IMR-90 (cell line): Measurements from ENCODE around the gene SLC9A5. TPM values are rescaled to one million over a fixed set of nuclear protein-coding genes. Genes with fewer than 3 reads are reported as not detected.

Experiments used
- ATAC-seq: fragments of 200-7000 bp; cut with Tn5 transposase; 2 replicates; pipeline ENCODE4 v1.9.1; 2020; ENCODE audit warnings: low read depth, mild to moderate bottlenecking, moderate library complexity
- BruUV-seq: library from RNA; stranded (reverse); fragments of 400-500 nt; replicated peaks from 2 replicates; lab custom pipeline; 2021; lab: Mats Ljungman, UMichigan
- CTCF ChIA-PET: fragments of 300-600 bp; formaldehyde crosslinking; extraction: SDS; loops from one replicate; lab custom pipeline; 2021; ENCODE audit warnings: antibody characterized with exemption; lab: Yijun Ruan, JAX
- POLR2A ChIA-PET: fragments of 300-600 bp; sonication (Branson Sonifier 250); formaldehyde crosslinking; loops from one replicate; lab custom pipeline; 2022; ENCODE audit warnings: antibody characterized with exemption; ENCODE audit not compliant: unreplicated experiment; lab: Charles Lee
- DNase-seq: peaks from one replicate; pipeline ENCODE4 v3.0.0; 2013
- H2AFZ ChIP-seq: replicated peaks from 2 replicates; pipeline ENCODE3; 2013; ENCODE audit warnings: low read length, mild to moderate bottlenecking; ENCODE audit not compliant: poor library complexity
- H2AK5ac ChIP-seq: 2 replicates; pipeline ENCODE4 v1.6.1; 2013; ENCODE audit warnings: low read depth, low read length, inconsistent platforms
- H2AK9ac ChIP-seq: replicated peaks from 2 replicates; pipeline ENCODE3; 2013; ENCODE audit warnings: mild to moderate bottlenecking, low read depth, low read length, moderate library complexity; ENCODE audit not compliant: poor library complexity
- H2BK120ac ChIP-seq: 2 replicates; pipeline ENCODE4 v1.6.1; 2013; ENCODE audit warnings: low read depth, low read length, inconsistent platforms
- H2BK15ac ChIP-seq: 3 replicates; pipeline ENCODE4 v1.6.1; 2013; ENCODE audit warnings: low read depth, low read length, inconsistent platforms
- H2BK20ac ChIP-seq: 2 replicates; pipeline ENCODE4 v1.6.1; 2013; ENCODE audit warnings: low read depth, mild to moderate bottlenecking, inconsistent platforms, low read length, moderate library complexity
- H2BK5ac ChIP-seq: 2 replicates; pipeline ENCODE4 v1.6.1; 2013; ENCODE audit warnings: mild to moderate bottlenecking, low read depth, low read length, inconsistent platforms; ENCODE audit not compliant: poor library complexity, severe bottlenecking
- H3K14ac ChIP-seq: replicated peaks from 2 replicates; pipeline ENCODE4 v1.6.1; 2013; ENCODE audit warnings: low read depth, low read length, inconsistent platforms
- H3K18ac ChIP-seq: 2 replicates; pipeline ENCODE4 v1.6.1; 2013; ENCODE audit warnings: low read depth, low read length, control low read depth
- H3K23ac ChIP-seq: 2 replicates; pipeline ENCODE4 v1.6.1; 2013; ENCODE audit warnings: low read depth, low read length, inconsistent platforms
- H3K27ac ChIP-seq: 2 replicates; pipeline ENCODE4 v1.5.1; 2013; ENCODE audit warnings: mild to moderate bottlenecking, control low read depth, low read length; ENCODE audit not compliant: insufficient read depth
- H3K27me3 ChIP-seq: 2 replicates; pipeline ENCODE4 v1.6.1; 2013; ENCODE audit warnings: low read length; ENCODE audit not compliant: control insufficient read depth, insufficient read depth
- H3K36me3 ChIP-seq: 2 replicates; pipeline ENCODE4 v1.6.1; 2013; ENCODE audit warnings: low read length, mixed read lengths; ENCODE audit not compliant: control insufficient read depth, insufficient read depth
- H3K4ac ChIP-seq: 2 replicates; pipeline ENCODE4 v1.6.1; 2013; ENCODE audit warnings: low read depth, low read length, inconsistent platforms
- H3K4me1 ChIP-seq: 2 replicates; pipeline ENCODE4 v1.6.1; 2013; ENCODE audit warnings: low read length, mixed read lengths; ENCODE audit not compliant: control insufficient read depth, insufficient read depth
- H3K4me2 ChIP-seq: 2 replicates; pipeline ENCODE4 v1.6.1; 2013; ENCODE audit warnings: low read depth, mild to moderate bottlenecking, control low read depth, low read length, moderate library complexity
- H3K4me3 ChIP-seq: 2 replicates; pipeline ENCODE4 v1.5.1; 2013; ENCODE audit warnings: low read depth, mild to moderate bottlenecking, control low read depth, low read length, moderate library complexity; ENCODE audit not compliant: insufficient read depth
- H3K56ac ChIP-seq: 2 replicates; pipeline ENCODE4 v1.6.1; 2013; ENCODE audit warnings: low read length, inconsistent platforms; ENCODE audit not compliant: insufficient read depth; ENCODE audit errors: extremely low read depth
- H3K79me1 ChIP-seq, 2 experiments: 2 replicates each; pipeline ENCODE4 v1.6.1; 2013; ENCODE audit warnings: low read length in 2 of 2, inconsistent platforms in 1 of 2, low read depth in 1 of 2
- H3K9ac ChIP-seq: 2 replicates; pipeline ENCODE4 v1.6.1; 2013; ENCODE audit warnings: low read depth, low read length, control low read depth
- H3K9me1 ChIP-seq: 2 replicates; pipeline ENCODE4 v1.6.1; 2013; ENCODE audit warnings: low read length, inconsistent platforms; ENCODE audit not compliant: insufficient read depth
- H3K9me3 ChIP-seq: 2 replicates; pipeline ENCODE4 v1.6.1; 2013; ENCODE audit warnings: low read length; ENCODE audit not compliant: control insufficient read depth, insufficient read depth
- H4K20me1 ChIP-seq: 2 replicates; pipeline ENCODE4 v1.6.1; 2013; ENCODE audit warnings: low read length, inconsistent platforms; ENCODE audit not compliant: insufficient read depth
- H4K5ac ChIP-seq: 2 replicates; pipeline ENCODE4 v1.6.1; 2013; ENCODE audit warnings: mild to moderate bottlenecking, low read depth, low read length, control low read depth
- H4K8ac ChIP-seq, 2 experiments: 2 replicates each; pipeline ENCODE4 v1.6.1; 2013; ENCODE audit warnings: low read depth in 2 of 2, low read length in 2 of 2, control low read depth in 1 of 2, inconsistent platforms in 1 of 2
- H4K91ac ChIP-seq: 2 replicates; pipeline ENCODE4 v1.6.1; 2013; ENCODE audit warnings: low read depth, low read length, inconsistent platforms; ENCODE audit not compliant: insufficient read depth
- BHLHE40 ChIP-seq: fragments of 150-350 bp; IDR thresholded peaks from 2 replicates; pipeline ENCODE4 v1.6.1; 2016; ENCODE audit warnings: mild to moderate bottlenecking, low read depth, low read length
- CEBPB ChIP-seq: IDR thresholded peaks from 2 replicates; pipeline ENCODE4 v1.6.1; 2012; ENCODE audit warnings: low read depth, low read length, improper control_type of control experiment
- CHD1 ChIP-seq: IDR thresholded peaks from 2 replicates; pipeline ENCODE4 v1.6.1; 2012; ENCODE audit warnings: low read depth, low read length, improper control_type of control experiment
- CTCF ChIP-seq: conservative IDR thresholded peaks from 2 replicates; pipeline ENCODE4 v1.5.1; 2012; ENCODE audit warnings: mild to moderate bottlenecking, low read depth, low read length, improper control_type of control experiment
- FOS ChIP-seq: fragments of 150-350 bp; IDR thresholded peaks from 2 replicates; pipeline ENCODE4 v1.6.1; 2016; ENCODE audit warnings: low read depth, low read length
- MAFK ChIP-seq: IDR thresholded peaks from 2 replicates; pipeline ENCODE4 v1.6.1; 2012; ENCODE audit warnings: low read depth, low read length, improper control_type of control experiment
- MAZ ChIP-seq: IDR thresholded peaks from 2 replicates; pipeline ENCODE4 v1.6.1; 2012; ENCODE audit warnings: low read depth, mild to moderate bottlenecking, low read length, improper control_type of control experiment, moderate library complexity, borderline replicate concordance
- NFE2L2 ChIP-seq: fragments of 150-350 bp; IDR thresholded peaks from 2 replicates; pipeline ENCODE4 v1.6.1; 2016; ENCODE audit warnings: low read depth, mild to moderate bottlenecking, low read length
- POLR2A ChIP-seq: IDR thresholded peaks from 2 replicates; pipeline ENCODE4 v1.6.1; 2012; ENCODE audit warnings: mild to moderate bottlenecking, low read depth, low read length
- RAD21 ChIP-seq: IDR thresholded peaks from 2 replicates; pipeline ENCODE4 v1.6.1; 2012; ENCODE audit warnings: low read length, improper control_type of control experiment
- RCOR1 ChIP-seq: IDR thresholded peaks from 2 replicates; pipeline ENCODE4 v1.6.1; 2012; ENCODE audit warnings: mild to moderate bottlenecking, low read length, improper control_type of control experiment; ENCODE audit not compliant: insufficient replicate concordance
- RFX5 ChIP-seq: IDR thresholded peaks from 2 replicates; pipeline ENCODE4 v1.8.0; 2012; ENCODE audit warnings: low read depth, mild to moderate bottlenecking, low read length, moderate library complexity
- USF2 ChIP-seq: fragments of 150-350 bp; IDR thresholded peaks from 2 replicates; pipeline ENCODE4 v1.6.1; 2017; ENCODE audit warnings: mild to moderate bottlenecking, antibody characterized with exemption, low read length, low read depth
- WGBS, 2 experiments: methylation state at CpG; one replicate each; pipeline versions ENCODE4 v1.1.5 to v1.1.7; 2013; ENCODE audit warnings: missing lambda C conversion rate in 2 of 2; ENCODE audit not compliant: insufficient read length in 1 of 2; ENCODE audit errors: extremely low coverage in 2 of 2; 5-methylcytosine and 5-hydroxymethylcytosine counted together
- dilution Hi-C: fragments of 300-500 bp; cut with HindIII; formaldehyde crosslinking; loops from one replicate; pipeline ENCODE4 v1.14.3; 2018; ENCODE audit warnings: low sequenced_read_pairs; ENCODE audit not compliant: unreplicated experiment
- in situ Hi-C: fragments of 300-500 bp; cut with MboI; formaldehyde crosslinking; loops from 3 replicates; pipeline ENCODE4 v1.14.3; 2019; ENCODE audit warnings: low sequenced_read_pairs, inconsistent platforms, mixed read lengths
- intact Hi-C: fragments of 100-400 bp; cut with micrococcal nuclease; formaldehyde crosslinking; loops from 2 replicates; pipeline ENCODE4 v1.10.0; 2022
- polyA plus RNA-seq, 3 experiments: library from polyadenylated mRNA; depleted of rRNA; stranded (reverse); fragments of >200 nt; gene quantifications; 2 replicates each; pipeline ENCODE4 v1.2.3, GENCODE V29; 2012; ENCODE audit warnings: low replicate concordance in 1 of 3
- total RNA-seq: library from RNA; depleted of rRNA; stranded (reverse); fragments of >200 nt; gene quantifications from 2 replicates; pipeline ENCODE4 v1.2.3, GENCODE V29; 2012
- TF ChIP-seq, protein P1 (sequence below): fragments of 150-350 bp; IDR thresholded peaks from 2 replicates; pipeline ENCODE4 v1.6.1; 2016; ENCODE audit warnings: low read depth, mild to moderate bottlenecking, low read length, moderate library complexity, borderline replicate concordance

The SLC9A5 gene
- total and polyA plus RNA-seq, 2 of the 4 experiments (the other 2 are of a cell fraction), result 1.8 to 5.7 TPM

DNA sequence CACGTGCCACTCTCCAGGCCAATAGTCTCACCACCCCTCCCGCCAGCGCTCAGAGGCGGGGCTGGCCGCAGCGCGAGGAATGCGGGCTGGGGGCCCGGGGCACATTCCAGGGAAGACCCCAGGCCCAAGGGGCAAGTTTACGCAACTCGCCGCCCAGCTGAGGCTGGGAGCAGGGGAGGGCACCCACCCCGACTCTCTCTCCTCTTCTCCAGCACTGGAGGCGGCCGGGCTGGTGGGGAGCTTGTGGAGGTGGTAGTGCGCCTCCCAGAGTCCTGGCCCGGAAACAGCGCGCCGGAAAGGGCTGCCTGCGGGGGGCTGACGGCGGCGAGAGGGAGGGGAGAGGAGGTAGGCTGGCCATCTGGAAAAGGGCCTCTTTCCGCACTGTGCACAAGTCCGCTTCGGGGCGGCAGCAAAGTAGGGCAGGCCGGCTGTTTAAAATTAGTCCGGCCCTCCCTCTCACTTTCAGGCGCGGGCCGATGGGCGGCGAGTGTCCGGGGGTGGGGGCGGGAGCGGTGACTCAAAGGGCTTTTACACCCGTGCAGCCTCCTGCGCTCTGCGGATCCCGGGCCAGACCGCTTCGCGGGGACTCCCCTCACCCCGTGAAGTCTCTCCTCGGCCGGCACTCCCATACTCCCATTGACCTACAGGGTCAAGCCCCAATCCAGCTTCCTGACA, 2.6 kb upstream of the SLC9A5 start:
- no peaks in the 10 kb centered on the region for H3K36me3 ChIP-seq
- CTCF ChIA-PET, result interaction anchor here (2.3 kb wide), 1 partner anchor 14 kb away, joined by 5 read pairs; no protein-coding TSS in a partner anchor
- no peaks in the 10 kb centered on the region for H3K27me3 ChIP-seq
- H2AK9ac ChIP-seq, result peak overlapping the region; percentile 97
- H3K27ac ChIP-seq, result peak overlapping the region; percentile 88
- H3K9me1 ChIP-seq, result peaks cover 33% of the 10 kb centered on the region
- peak overlapping the region; percentile 99 for H2AK5ac ChIP-seq
- peak overlapping the region; percentile 90 for H2AFZ ChIP-seq
- H4K8ac ChIP-seq, result peak overlapping the region; percentile 61 to 94
- peak overlapping the region; percentile 15; the same call in 1 of the 2 replicates for H4K5ac ChIP-seq
- H2BK5ac ChIP-seq, result peak overlapping the region; percentile 87
- in situ Hi-C loops, result no loop called here
- H2BK15ac ChIP-seq, result peak overlapping the region; percentile 26; the same call in 1 of the 3 replicates
- H4K91ac ChIP-seq, result peak overlapping the region; percentile 88; the same call in 1 of the 2 replicates
- H3K14ac ChIP-seq, result peak overlapping the region; percentile 64
- peaks cover 22 to 71% of the 10 kb centered on the region in 2 experiments; a peak in 3 of 4 replicates for H3K79me1 ChIP-seq
- peak overlapping the region; percentile 80 for H3K56ac ChIP-seq
- BruUV-seq, result no TSS peak
- H2BK120ac ChIP-seq, result peak overlapping the region; percentile 64; the same call in 1 of the 2 replicates
- no peaks in the 10 kb centered on the region; the same call in 1 of the 2 replicates for H4K20me1 ChIP-seq
- peak overlapping the region; percentile 92; the same call in 1 of the 2 replicates for H3K23ac ChIP-seq
- peaks cover 49% of the 10 kb centered on the region for H3K4me1 ChIP-seq
- intact Hi-C loops, result loop anchor here (1.0 to 5.0 kb wide), 2 partner anchors 19 to 146 kb away; partner anchors contain the start of genes TMEM208 and TPPP3
- 0% methylated on average over 10 of the region's 48 CpGs; no CpG with 5 or more reads in 1 of the 2 experiments for WGBS, 2 experiments
- H3K9ac ChIP-seq, result peak overlapping the region; percentile 52
- peak overlapping the region; percentile 89 for H3K4me3 ChIP-seq
- no peaks in the 10 kb centered on the region for H3K9me3 ChIP-seq
- H2BK20ac ChIP-seq, result no peak overlapping the region
- peak; percentile 43 for ATAC-seq
- peak overlapping the region; percentile 69 for H3K4me2 ChIP-seq
- POLR2A ChIA-PET, result no interaction called here
- peak overlapping the region; percentile 7; the same call in 1 of the 2 replicates for H3K18ac ChIP-seq
- dilution Hi-C loops, result no loop called here
- peak overlapping the region; percentile 96 for H3K4ac ChIP-seq
- peak; percentile 85 for DNase-seq
- TF ChIP-seq RAD21 (peak; percentile 34), USF2 (no peak; the same call in 1 of the 2 replicates), POLR2A (peak; percentile 39; the same call in 1 of the 2 replicates), FOS (no peak), NFE2L2 (no peak), MAFK (no peak), BHLHE40 (peak; percentile 78), CEBPB (peak; percentile 70), RCOR1 (no peak), RFX5 (no peak), CTCF (peak; percentile 42), MAZ (peak; percentile 90; the same call in 1 of the 2 replicates), CHD1 (no peak)
- TF ChIP-seq, protein P1, sequence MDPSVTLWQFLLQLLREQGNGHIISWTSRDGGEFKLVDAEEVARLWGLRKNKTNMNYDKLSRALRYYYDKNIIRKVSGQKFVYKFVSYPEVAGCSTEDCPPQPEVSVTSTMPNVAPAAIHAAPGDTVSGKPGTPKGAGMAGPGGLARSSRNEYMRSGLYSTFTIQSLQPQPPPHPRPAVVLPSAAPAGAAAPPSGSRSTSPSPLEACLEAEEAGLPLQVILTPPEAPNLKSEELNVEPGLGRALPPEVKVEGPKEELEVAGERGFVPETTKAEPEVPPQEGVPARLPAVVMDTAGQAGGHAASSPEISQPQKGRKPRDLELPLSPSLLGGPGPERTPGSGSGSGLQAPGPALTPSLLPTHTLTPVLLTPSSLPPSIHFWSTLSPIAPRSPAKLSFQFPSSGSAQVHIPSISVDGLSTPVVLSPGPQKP, result no peak
